GM19372 (cell line): Measurements from ENCODE around the gene ECM2.
"Not testable (repeated sequence)": the region's sequence is repeated elsewhere in the genome, so short reads cannot be mapped to it uniquely, and the experiment has no call there.

ENCODE experiments used
- ATAC-seq: cut with Tn5 transposase; IDR thresholded peaks from one replicate; pipeline ENCODE4 v1.9.1; 2021; ENCODE audit warnings: mild to moderate bottlenecking, low read depth, moderate library complexity; ENCODE audit not compliant: unreplicated experiment

The ECM2 gene

GRCh38 chr9:92535940-92536850 is at the start of gene ECM2:
Gene ECM2, minus strand, starts transcription at chr9:92535990. Its CDS starts 13,124 bp downstream, at chr9:92522866.
- no peak for ATAC-seq

DNA sequence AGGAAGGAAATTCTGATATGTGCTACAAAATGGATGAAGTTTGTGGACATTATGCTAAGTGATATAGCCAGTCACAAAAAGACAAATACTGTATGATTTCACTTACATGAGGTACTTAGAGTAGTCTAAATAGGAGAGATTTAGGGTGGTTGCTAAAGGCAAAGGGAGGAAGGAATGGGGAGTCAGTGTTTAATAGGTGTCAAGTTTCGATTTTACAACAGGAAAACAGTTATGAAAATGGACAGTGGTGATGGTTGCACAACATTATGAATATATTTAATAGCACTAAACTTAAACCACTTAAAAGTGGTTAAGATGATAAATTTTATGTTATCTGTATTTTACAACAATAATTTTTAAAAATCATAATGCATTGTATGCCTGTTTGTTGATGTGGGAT is 40.4 kb upstream of the ECM2 start:
- ATAC-seq: no peak

DNA sequence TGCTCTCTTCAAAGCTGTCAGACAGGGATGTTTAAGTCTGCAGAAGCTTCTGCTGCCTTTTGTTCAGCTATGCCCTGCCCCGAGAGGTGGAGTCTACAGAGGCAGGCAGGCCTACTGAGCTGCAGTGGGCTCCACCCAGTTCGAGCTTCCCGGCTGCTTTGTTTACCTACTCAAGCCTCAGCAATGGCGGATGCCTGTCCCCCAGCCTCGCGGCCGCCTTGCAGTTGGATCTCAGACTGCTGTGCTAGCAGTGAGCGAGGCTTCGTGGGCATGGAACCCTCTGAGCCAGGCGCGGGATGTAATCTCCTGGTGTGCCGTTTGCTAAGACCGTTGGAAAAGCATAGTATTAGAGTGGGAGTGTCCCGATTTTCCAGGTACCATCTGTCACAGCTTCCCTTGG is 37.8 kb upstream of the ECM2 start:
- not testable (repeated sequence) for ATAC-seq

GRCh38 chr9:92571871-92572270 is 36.1 kb upstream of the ECM2 start:
- not testable (repeated sequence) for ATAC-seq

DNA sequence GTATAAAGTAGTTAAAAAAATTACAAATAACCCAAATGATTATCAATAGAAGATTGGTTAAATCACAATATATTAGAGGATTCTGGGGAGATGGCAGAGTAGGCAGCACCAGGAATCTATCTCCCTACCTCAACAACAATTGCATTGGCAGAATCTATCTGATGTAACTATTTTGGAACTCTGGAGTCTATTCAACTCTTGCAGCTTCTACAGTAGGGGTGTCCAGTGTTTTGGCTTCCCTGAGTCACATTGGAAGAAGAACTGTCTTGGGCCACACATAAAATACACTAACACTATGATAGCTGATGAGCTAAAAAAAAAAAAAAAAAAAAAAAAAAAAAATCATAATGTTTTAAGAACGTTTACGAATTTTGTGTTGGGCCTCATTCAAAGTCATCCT is 29.2 kb upstream of the ECM2 start:
- ATAC-seq: no peak

DNA sequence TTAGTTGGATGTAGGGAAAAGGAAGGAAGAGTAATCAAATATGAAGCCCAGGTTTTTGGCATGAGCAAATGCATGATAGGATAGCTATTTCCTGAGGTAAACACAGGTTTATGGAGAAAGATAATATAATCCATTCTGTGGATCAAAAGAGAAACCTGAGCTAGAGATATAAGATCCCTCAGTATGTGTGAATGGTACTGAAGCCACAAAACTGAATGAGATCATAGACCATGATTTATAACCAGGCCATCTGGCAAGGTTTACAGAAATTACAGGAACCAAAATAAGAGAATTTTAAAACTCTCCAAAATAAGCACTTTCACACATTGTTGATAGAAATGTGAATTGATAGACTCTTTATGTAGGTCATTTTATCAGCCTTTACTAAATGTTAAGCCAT is 28.7 kb upstream of the ECM2 start:
- ATAC-seq: no peak

GRCh38 chr9:92563116-92564100 is 27.6 kb upstream of the ECM2 start:
- no peak for ATAC-seq

DNA sequence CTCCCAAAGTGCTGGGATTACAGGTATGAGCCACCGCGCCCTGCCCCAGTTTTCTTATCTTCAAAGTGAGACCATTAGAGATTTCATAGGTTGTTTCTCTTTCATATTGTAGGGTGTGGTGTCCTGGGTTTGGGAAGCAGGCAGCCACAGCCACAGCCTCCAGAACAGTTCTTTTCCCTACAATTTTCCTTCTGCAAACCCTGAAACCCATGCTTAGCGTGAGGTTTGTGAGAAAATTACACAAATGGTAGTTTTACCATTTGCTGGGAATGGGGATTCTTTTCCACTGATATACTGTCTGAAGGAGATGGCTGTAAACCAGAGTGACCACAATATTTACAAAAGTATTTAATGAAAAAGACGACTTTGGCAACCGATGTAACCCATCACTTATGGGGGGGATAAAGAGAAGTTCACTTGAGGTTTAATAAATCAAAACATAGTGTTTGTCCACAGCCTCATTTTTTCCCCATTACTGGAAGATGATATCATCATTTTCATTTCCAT is 26.7 kb upstream of the ECM2 start:
- ATAC-seq: no peak

DNA sequence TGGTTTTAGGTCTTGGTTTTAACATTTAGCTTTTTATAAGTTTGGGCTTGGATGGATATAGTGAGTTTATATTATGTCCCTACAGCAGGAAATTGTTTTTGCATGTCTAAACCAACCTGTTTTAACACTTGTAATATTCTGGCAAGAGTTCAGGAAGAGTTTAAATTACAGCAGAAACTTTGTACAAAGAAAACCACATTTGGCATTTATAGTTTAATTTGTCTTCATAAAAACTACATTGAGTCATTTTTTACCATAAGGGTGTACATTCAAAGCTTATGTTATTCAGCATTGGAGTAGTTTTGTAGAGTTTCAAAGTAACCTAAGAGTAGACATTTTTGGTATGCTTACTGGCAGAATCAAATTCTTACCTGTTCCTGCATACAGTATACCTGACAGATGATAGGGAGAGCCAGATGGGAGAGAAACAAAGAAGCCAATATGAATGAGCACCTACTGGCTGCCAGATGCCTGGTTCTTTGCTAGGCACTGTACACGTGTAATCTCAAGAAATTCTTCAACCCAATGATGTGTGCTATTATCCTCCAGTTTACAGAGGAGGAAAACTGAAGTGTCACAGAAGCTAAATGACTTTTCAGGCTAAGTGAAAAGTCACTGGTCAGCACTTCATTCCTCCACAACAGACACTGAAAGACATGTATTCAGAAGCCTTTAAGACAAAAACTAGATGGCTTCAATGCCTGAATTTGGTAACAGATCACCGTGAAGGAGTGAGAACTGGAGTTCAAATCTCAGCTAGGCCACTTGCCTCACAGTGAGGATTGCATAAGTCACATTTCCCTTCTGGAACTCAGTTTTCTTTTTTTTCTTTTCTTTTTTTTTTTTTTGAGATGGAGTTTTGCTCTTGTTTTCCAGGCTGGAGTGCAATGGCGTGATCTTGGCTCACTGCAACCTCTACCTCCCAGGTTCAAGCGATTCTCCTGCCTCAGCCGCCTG is 25.9 kb upstream of the ECM2 start:
- ATAC-seq: no peak

DNA sequence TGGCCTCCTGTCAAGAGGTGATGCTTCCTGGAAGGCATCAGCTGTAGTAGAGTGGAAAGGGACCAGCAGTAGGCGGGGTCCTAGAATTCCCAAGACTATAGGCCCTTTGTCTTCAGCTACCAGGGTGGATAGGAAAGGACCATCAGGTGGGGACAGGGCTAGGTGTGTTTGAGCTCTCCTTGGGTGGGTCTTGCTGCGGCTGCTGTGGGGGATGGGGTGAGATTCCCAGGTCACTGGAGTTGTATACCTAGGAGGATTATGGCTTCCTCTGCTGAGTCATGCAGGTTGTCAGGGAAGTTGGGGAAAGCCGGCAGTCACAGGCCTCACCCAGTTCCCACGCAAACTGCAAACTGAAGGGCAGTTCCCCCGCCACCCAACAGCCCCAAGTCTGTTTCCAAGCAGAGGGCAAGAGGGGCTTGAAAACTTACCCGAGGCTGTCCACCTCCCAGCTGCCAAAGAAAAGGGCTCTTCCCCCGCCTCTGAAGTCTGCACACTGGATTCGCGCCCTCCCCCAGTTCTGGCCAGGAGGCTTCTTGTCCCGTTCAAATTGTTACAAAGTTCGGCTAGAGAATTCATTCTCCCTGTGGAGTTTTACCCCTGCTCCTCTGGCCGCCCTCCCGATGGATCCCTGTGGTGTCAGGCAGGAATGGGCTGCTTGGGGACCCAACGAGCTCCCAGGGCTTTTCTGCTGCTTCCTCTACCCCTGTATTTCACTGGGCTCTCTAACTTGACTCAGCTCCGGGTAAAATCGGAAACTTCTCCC is 23.0 kb upstream of the ECM2 start:
- no peak for ATAC-seq

DNA sequence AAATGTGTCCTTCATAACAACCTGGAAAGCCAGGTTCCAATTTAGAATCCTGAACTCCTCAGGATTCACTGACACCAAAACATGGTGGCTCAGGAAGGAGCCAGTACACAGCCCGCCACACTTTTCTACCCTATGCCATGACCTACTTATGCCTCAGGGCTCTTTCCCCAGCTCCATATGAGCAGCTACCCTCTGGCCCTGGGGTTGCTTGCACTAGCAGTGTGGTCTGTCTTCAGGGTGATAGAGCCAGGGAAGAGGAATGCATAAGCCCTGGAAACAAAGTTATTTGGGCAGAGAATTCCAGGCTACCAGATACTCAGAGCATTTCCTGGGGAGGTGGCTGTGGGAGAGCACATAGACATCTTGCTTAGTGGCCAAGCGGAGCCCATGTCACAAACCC is 15.0 kb upstream of the ECM2 start:
- no peak for ATAC-seq

GRCh38 chr9:92547356-92547755 is 11.6 kb upstream of the ECM2 start:
- no peak for ATAC-seq

- ATAC-seq: no peak
Measured at GRCh38 chr9:92545002-92545510, 9.3 kb upstream of the ECM2 start.

- no peak for ATAC-seq
Measured at GRCh38 chr9:92543972-92544371, 8.2 kb upstream of the ECM2 start.

GRCh38 chr9:92538541-92538940 is 2.8 kb upstream of the ECM2 start:
- no peak for ATAC-seq

- no peak for ATAC-seq
Measured at GRCh38 chr9:92534674-92535073, 1.1 kb downstream of the ECM2 start.

DNA sequence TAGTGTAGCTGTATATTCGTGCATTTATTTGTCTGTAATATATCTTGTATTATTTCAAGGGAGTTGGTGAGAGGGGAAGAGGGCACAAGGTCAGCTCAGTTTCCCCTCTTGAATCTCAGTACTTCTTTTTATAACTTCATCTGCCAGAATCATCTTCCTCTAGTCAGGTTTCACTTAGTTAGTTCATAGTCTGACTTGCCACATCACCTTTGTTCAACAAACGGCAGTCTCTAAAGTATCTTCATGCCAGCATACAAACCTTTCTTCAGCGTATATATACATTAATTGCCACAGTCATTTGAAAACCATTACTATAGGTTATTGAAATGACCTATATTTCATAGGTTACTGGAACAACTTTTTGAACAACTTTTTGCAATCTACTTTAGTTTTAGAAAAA is 1.6 kb downstream of the ECM2 start:
- ATAC-seq: no peak

DNA sequence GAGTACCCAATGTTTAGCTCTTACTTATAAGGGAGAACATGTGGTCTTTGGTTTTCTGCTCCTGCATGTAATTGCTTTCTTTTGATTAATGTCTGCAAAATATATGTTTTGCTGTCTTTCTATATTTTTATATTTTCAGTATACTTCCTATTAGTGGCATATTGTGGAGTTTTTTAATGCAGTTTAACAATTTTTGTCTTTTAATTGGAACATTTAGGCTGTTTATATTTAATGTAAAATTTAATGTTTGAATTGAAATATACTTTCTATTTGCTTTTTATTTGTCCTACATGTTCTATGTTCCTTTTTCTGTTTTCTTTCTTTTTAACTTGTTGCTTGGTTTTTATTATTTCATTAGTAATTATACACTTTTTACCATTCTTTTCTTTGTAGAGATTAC is 4.9 kb downstream of the ECM2 start:
- no peak for ATAC-seq

DNA sequence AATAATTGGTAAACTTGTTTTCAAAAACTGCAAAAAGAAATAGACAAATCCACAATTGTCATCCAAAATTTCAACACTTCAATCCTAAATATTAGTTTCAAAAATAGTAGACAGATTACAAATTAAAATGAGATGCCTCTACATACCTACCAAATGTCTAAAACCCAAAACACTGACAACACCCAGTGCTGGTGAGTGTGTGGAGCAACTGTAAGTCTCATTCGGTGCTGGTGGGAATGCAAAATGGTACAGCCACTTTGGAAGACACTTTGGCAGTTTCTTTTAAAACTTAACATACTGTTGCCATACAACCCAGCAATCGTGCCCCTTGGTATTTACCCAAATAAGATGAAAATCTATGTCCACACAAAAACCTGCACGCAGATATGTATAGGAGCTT is 6.7 kb downstream of the ECM2 start:
- no peak for ATAC-seq
